SK-N-MC (cell line): Measurements from ENCODE around the gene MRPL45.

ENCODE experiments used
- EZH2 ChIP-seq: fragments of 200-600 bp; sonication (generic); IDR thresholded peaks from one replicate; pipeline ENCODE4 v1.6.1; 2017; ENCODE audit warnings: antibody characterized with exemption
- POLR2AphosphoS5 ChIP-seq: IDR thresholded peaks from 2 replicates; pipeline ENCODE4 v1.6.1; 2012; ENCODE audit warnings: mild to moderate bottlenecking, low read depth, low read length, borderline replicate concordance

GRCh38 chr17:38328620-38329019 lies 31.7 kb downstream of the MRPL45 start:
- TF ChIP-seq EZH2, result no peak
- no peak for TF ChIP-seq POLR2AphosphoS5
